Activated CD4-positive, alpha-beta T cell treated with anti-CD3 and anti-CD28 coated beads for 4 hours (primary cell): Measurements from ENCODE around the gene TACR3.
"Not testable (repeated sequence)": the region's sequence is repeated elsewhere in the genome, so short reads cannot be mapped to it uniquely, and the experiment has no call there.

ENCODE experiments used
- DNase-seq, 2 donors: peaks; one replicate each; pipeline ENCODE4 v3.0.0-alpha.2; 2020

Gene TACR3

GRCh38 chr4:103719830-103720207 is at the start of gene TACR3:
Gene TACR3 (minus strand): TSS chr4:103719985. CDS start chr4:103719675, 310 bp downstream.
- no peak for DNase-seq

- DNase-seq, result no peak
Observed at GRCh38 chr4:103757631-103758030, 37.8 kb upstream of the TACR3 start.

- no peak for DNase-seq
Observed at GRCh38 chr4:103756741-103757140, 37.0 kb upstream of the TACR3 start.

GRCh38 chr4:103754844-103755243 is 35.1 kb upstream of the TACR3 start:
- no peak for DNase-seq

GRCh38 chr4:103753868-103754653 is 34.3 kb upstream of the TACR3 start:
- DNase-seq, result no peak

- DNase-seq, result not testable (repeated sequence)
Observed at GRCh38 chr4:103723150-103723549, 3.4 kb upstream of the TACR3 start.

- DNase-seq, result no peak
Observed at GRCh38 chr4:103721251-103721650, 1.5 kb upstream of the TACR3 start.

GRCh38 chr4:103720661-103721060 is 876 bp upstream of the TACR3 start:
- no peak for DNase-seq

GRCh38 chr4:103719105-103719829 is 518 bp downstream of the TACR3 start:
- no peak for DNase-seq

- DNase-seq, result no peak
Observed at GRCh38 chr4:103692615-103693014, 27.2 kb downstream of the TACR3 start.

GRCh38 chr4:103673983-103674382 is 45.8 kb downstream of the TACR3 start:
- DNase-seq, result no peak

GRCh38 chr4:103666764-103667163 is 53.0 kb downstream of the TACR3 start:
- not testable (repeated sequence) for DNase-seq

GRCh38 chr4:103664436-103665075 is 55.2 kb downstream of the TACR3 start:
- no peak for DNase-seq

GRCh38 chr4:103648541-103648940 is 71.2 kb downstream of the TACR3 start:
- no peak for DNase-seq

GRCh38 chr4:103645991-103646390 is 73.8 kb downstream of the TACR3 start:
- no peak for DNase-seq

GRCh38 chr4:103634236-103634635 is 85.5 kb downstream of the TACR3 start:
- no peak for DNase-seq

GRCh38 chr4:103626296-103626695 is 93.5 kb downstream of the TACR3 start:
- DNase-seq, result no peak

- no peak for DNase-seq
Observed at GRCh38 chr4:103591841-103592240, 127.9 kb downstream of the TACR3 start.

- no peak for DNase-seq
Observed at GRCh38 chr4:103567591-103567990, 152.2 kb downstream of the TACR3 start.

- DNase-seq, result not testable (repeated sequence)
Observed at GRCh38 chr4:103559178-103559577, 160.6 kb downstream of the TACR3 start.
